ENCODE data around the gene TRIO.

- TF ChIP-seq EP300 (IDR thresholded peaks at IDR 0.05) (no peak), CTCF (IDR thresholded peaks at IDR 0.05) (no peak)
Measured at GRCh38 chr5:14522721-14523120, 379.6 kb downstream of the TRIO start.

All from upper lobe of left lung (tissue), 4 donors.